GM13977 (cell line): ENCODE data around the gene NAGS.
"Not testable (repeated sequence)": the region's sequence is repeated elsewhere in the genome, so short reads cannot be mapped to it uniquely, and the experiment has no call there.

Experiments used
- DNase-seq: peaks from one replicate; pipeline ENCODE4 v3.0.0; 2012; ENCODE audit warnings: low spot score
- in situ Hi-C: fragments of 300-500 bp; cut with MboI; formaldehyde crosslinking; loops from one replicate; pipeline ENCODE4 v1.12.0; 2022; ENCODE audit warnings: low sequenced_read_pairs, low pct_unique_long_range_greater_than_20kb, mixed read lengths, inconsistent platforms; ENCODE audit not compliant: unreplicated experiment
- TF ChIP-seq, protein P1 (sequence below): IDR thresholded peaks from 2 replicates; pipeline ENCODE4 v1.5.1; 2012; ENCODE audit warnings: mild to moderate bottlenecking, control low read depth; ENCODE audit not compliant: insufficient read depth; ENCODE audit errors: extremely low read depth, missing control alignments

NAGS gene

DNA sequence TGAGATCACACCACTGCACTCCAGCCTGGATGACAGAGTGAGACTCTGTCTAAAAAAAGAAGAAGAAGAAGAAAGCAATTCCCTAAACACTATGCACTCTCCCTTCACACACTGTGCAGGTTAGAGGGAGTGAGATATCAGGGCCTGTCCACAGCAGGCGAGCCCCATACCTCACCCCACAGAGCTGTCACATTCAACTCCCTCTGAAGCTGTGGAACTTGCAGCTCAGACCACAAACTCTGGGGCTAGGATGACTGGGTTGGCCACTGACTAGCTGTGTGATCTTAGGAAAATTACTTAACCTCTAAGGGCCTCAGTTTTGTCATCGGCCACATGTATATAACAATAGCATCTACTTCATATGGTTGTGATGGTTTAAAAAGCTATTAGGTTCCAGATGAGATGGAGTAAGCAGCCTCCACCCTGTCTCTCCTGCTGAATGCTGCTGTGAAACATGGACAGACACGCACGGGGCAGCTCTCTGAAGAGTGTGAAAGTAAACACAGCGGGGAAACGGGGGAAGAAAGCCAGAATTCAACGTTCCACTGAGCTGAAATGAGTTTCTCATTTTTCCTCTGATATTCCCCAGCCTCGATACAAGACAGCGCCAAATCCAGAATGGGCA lies 37.1 kb upstream of the NAGS start:
- in situ Hi-C loops, result no loop called here
- DNase-seq, result no peak
- TF ChIP-seq, protein P1, sequence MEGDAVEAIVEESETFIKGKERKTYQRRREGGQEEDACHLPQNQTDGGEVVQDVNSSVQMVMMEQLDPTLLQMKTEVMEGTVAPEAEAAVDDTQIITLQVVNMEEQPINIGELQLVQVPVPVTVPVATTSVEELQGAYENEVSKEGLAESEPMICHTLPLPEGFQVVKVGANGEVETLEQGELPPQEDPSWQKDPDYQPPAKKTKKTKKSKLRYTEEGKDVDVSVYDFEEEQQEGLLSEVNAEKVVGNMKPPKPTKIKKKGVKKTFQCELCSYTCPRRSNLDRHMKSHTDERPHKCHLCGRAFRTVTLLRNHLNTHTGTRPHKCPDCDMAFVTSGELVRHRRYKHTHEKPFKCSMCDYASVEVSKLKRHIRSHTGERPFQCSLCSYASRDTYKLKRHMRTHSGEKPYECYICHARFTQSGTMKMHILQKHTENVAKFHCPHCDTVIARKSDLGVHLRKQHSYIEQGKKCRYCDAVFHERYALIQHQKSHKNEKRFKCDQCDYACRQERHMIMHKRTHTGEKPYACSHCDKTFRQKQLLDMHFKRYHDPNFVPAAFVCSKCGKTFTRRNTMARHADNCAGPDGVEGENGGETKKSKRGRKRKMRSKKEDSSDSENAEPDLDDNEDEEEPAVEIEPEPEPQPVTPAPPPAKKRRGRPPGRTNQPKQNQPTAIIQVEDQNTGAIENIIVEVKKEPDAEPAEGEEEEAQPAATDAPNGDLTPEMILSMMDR, result no peak

DNA sequence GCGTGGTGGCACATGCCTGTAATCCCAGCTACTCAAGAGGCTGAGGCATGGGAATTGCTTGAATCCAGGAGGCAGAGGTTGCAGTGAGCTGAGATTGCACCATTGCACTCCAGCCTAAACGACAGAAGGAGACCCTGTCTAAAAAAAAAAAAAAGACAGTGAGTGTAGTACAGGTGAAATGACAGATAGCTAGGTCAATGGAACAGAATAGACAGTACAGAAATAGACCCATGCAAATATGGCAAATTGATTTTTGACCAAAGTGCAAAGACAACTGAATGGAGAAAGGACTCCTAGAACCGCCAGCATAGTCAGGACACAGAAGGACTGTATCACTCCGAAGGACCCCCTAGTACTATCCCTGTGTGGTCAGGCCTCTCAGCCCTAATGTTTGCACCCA lies 34.1 kb upstream of the NAGS start:
- TF ChIP-seq, protein P1, result no peak
- no peak for DNase-seq
- in situ Hi-C loops, result no loop called here

DNA sequence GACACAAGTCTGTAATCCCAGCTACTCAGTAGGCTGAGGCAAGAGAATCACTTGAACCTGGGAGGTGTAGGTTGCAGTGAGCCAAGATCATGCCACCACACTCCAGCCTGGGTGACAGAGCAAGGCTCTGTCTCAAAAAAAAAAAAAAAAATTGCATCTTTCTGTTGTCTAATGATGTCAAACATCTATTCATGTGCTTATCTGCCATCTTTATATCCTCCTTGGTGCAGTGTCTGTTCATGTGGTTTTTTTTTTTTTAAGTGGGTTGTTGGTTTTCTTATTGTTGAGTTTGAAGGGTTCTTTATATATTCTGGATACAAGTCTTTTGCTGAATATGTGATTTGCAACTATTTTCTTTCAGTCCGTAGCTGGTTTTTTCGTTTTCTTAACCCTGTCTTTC lies 33.0 kb upstream of the NAGS start:
- in situ Hi-C loops, result not testable (repeated sequence)

DNA sequence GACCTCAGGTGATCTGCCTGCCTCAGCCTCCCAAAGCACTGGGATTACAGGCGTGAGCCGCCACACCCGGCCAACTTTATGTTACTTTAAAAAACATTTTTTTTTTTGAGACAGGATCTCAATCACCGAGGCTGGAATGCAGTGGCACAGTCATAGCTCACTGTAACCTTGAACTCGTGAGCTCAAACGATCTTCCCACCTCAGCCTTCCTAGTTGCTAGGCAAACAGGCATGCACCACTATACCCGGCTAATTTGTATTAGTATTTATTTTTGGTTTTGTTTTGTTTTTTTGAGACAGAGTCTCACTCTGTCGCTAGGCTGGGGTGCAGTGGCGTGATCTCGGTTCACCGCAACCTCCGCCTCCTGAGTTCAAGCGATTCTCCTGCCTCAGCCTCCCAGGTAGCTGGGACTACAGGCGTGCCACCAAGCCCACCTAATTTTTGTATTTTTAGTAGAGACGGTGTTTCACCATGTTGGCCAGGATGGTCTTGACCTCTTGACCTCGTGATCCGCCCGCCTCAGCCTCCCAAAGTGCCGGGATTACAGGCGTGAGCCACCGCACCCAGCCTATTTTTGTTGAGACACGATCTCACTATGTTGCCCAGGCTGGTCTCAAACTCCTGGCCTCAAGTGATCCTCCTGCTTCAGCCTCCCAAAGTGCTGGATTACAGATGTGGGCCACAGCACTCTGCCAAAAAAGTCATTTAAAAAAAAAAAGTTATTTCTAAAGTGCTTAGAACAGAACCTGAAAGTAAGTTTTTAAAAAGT lies 31.8 kb upstream of the NAGS start:
- DNase-seq, in situ Hi-C loops: not testable (repeated sequence)

More for the DNA sequence above, 33.0 kb upstream of the NAGS start:
- not testable (repeated sequence) for DNase-seq

DNA sequence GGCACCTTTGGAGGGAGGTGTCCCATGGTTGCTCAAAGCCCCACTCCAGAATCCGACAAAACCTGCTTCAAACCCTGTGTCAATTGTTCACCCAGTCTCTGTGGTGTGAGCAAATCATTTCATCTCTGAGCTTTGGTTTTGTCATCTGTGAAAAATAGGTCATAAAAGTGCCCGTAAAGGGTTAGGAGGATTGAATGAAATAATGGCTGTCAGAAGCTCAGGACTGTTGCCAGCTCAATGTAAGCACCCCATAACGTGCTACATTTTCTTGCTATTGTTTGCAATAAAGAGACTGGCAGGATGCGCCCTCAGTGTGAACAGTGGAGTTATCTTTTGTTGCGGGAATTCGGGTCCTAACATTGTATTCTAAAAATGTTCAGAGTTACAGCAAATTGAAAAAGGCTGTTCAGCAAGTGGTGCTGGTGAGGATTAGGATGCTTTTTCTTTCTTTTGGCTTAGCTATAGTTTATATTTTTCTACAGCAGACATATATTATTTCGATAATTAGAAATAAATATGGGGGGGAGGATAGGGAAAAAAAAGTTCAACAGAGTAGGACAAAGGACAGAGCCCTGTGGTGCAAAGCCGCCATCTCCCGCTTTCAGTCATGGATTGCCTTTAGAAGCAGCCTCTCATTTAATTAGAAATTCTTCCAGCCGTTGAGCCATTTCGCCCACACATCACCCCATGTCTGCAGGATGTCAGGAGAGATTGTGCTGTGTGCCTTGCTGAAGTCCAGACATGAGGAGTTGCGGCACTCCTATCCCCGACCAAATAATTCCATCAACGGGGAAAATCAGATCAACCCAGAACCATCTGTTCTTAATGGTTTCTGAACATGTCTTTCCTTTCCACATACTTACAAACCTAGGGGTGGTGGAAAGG lies 29.8 kb upstream of the NAGS start:
- TF ChIP-seq, protein P1, result no peak
- in situ Hi-C loops, result no loop called here
- no peak for DNase-seq

DNA sequence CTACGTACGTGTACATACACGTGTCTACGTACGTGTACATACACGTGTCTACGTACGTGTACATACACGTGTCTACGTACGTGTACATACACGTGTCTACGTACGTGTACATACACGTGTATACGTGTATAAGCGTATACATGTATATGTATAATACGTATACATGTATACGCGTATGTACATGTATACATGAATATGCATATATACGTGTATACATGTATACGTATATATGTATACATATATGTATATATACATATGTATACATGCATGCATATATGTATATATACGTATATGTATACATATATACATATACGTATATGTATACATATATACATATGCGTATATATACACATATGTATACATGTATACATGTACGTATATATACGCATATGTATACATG lies 28.5 kb upstream of the NAGS start:
- TF ChIP-seq, protein P1, result no peak
- in situ Hi-C loops, result no loop called here
- no peak for DNase-seq

DNA sequence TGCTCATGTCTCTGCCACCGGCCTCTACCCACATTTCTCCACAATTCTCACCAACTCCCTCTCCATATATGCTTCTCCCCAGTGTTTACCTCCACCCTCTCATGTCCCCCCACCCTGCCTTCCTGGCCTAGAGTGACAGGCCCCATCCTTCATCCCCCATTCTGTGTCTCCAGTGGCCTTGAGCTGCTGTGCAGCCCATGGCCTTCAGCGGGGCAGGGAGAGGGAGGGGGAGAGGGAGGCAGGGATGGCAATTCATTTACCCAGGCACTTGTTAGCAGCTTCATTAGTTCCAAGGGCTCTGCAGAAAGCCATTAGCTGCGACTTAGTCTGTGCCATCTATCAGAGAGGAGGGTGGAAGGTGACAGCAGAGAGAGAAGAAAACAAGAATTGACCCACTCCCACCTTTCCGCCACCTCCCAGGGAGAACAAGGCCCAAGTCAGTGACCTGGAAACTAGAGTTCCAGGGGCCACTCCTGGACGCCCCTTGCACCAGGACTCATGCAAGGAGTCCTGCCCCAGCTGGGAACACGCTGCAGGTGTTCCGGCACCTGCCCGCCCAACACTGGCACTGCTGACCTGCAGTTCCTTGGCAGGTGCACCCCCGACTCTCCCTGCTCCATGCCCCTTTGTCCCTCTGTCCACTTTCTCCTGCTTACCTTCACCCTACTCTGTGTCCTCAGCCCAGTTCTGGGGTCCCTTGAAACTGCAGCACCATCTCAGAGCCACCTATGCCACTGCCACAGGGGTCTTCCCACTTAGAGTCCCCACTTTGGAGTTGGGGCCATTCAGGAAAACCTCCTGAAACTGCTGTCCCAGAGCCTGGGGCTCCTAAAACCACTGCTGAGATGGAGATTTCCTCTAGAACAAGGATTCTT lies 27.2 kb upstream of the NAGS start:
- TF ChIP-seq, protein P1, result no peak
- in situ Hi-C loops, result no loop called here

More for the DNA sequence above, 27.2 kb upstream of the NAGS start:
- DNase-seq, result no peak
